Measurements from ENCODE around the gene CERS3.

CERS3 gene

DNA sequence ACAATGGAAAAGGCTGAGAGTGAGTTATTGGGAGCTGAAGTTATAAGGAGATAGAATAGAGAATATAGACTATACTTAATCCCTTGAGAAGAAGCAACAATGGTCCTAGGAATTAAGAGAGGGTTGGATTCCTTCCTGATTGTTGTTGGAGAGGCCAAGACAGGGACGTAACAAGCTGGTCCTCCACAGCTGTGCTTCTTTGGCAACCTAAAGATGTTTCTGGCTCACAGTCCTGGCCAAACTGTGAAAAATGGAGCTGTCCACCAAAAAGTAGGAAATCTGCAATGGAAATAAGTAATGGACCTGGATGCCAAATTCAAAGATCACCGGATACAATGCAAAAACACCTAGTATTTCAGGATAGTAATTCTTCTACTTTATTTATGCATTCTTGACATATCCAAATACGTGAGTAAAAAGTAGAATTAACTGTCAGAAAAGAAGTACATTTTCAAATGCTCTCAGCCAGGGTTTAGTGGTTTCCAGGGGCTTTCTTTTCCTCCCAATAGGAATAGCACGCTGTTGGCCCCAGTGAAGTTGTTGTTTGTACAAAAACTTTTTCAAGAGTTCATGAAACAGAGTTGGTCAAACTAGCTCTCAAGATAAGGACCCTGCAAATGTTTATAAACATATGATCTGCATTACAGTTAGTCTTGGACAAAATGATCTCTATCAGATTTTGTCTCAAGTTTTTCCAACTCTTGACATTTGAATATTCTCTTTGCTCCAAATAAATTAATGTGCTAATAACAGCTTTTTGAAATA lies 28.3 kb downstream of the CERS3 start:
- Histone ChIP-seq H3K9me3 (ENCODE audit: control insufficient read depth, low read depth, low read length) (no peaks in the 10 kb centered on the region), H3K4me1 (ENCODE audit: control insufficient read depth, low read depth, low read length) (no peaks in the 10 kb centered on the region), H3K27me3 (ENCODE audit: control insufficient read depth, insufficient read depth, low read length) (no peaks in the 10 kb centered on the region), H3K9ac (ENCODE audit: low read length) (no peak overlapping the region), H3K27ac (ENCODE audit: low read length) (no peak overlapping the region), H3K4me3 (ENCODE audit: low read length) (no peak overlapping the region), H3K36me3 (ENCODE audit: control insufficient read depth, low read depth, low read length) (no peaks in the 10 kb centered on the region)

DNA sequence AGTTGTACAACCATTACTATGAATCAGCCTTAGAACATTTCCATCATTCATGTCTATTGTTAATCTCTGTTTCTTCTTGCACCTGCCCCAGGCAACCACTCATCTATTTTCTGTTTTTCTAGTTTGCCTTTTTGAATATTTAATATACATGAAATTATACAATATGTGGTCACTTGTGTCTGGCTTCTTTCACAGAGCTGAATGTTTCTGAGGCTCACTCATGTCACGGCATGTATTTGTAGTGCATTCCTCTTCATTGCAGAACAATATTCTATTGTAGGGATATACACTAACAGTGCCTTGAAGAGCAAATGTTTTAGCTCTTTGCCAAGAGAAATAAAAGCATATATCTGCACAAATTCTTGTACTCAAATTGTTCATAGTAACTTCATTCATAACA lies 32.9 kb downstream of the CERS3 start:
- no peaks in the 10 kb centered on the region for H3K27me3 ChIP-seq (ENCODE audit: control insufficient read depth, insufficient read depth, low read length)
- no peaks in the 10 kb centered on the region for H3K4me1 ChIP-seq (ENCODE audit: control insufficient read depth, low read depth, low read length)
- H3K9me3 ChIP-seq (ENCODE audit: control insufficient read depth, low read depth, low read length), result no peaks in the 10 kb centered on the region
- H3K27ac ChIP-seq (ENCODE audit: low read length), result no peak overlapping the region
- H3K4me3 ChIP-seq (ENCODE audit: low read length), result no peak overlapping the region
- no peak overlapping the region for H3K9ac ChIP-seq (ENCODE audit: low read length)
- no peaks in the 10 kb centered on the region for H3K36me3 ChIP-seq (ENCODE audit: control insufficient read depth, low read depth, low read length)

DNA sequence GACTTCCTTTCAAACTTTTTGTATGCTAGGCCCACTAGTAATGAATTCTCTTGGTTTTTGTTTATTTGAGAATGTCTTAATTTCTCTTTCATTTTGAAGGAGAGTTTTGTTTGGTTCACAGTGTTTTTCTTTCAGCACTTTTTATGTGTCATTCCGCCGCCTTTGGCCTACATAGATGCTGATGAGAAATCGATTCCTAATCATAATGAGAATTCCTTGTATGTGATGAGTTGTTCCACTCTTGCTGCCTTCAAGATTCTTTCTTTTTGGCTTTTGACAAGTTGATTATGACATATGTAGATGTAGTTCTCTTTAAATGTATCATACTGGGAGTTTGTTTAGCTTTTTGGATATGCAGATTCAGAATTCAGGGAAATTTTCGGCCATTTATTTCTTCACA lies 35.5 kb downstream of the CERS3 start:
- no peaks in the 10 kb centered on the region for H3K9me3 ChIP-seq (ENCODE audit: control insufficient read depth, low read depth, low read length)
- no peak overlapping the region for H3K27ac ChIP-seq (ENCODE audit: low read length)
- H3K4me3 ChIP-seq (ENCODE audit: low read length), result no peak overlapping the region
- no peaks in the 10 kb centered on the region for H3K27me3 ChIP-seq (ENCODE audit: control insufficient read depth, insufficient read depth, low read length)
- no peak overlapping the region for H3K9ac ChIP-seq (ENCODE audit: low read length)
- H3K4me1 ChIP-seq (ENCODE audit: control insufficient read depth, low read depth, low read length), result no peaks in the 10 kb centered on the region
- H3K36me3 ChIP-seq (ENCODE audit: control insufficient read depth, low read depth, low read length), result no peaks in the 10 kb centered on the region

DNA sequence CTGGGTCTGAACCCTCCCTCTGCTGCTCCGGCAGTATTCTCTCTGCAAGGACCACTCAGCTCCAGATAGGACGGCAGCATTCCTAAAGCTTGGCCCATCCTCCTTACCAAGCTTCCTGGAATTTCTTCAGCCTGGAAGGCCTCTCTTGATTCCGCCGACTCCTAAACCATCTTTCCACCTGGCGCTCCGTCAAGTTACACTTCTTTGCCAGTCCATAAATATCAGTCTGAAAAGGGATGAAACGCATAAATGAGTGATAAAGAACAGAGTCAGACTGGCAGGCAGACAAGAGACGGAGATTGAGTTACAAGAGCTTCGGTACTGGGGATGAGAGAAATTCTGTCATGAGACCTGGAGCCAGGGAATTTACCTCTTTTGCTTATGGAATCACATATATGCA lies 44.3 kb downstream of the CERS3 start:
- Histone ChIP-seq H3K4me1 (ENCODE audit: control insufficient read depth, low read depth, low read length) (no peaks in the 10 kb centered on the region), H3K9me3 (ENCODE audit: control insufficient read depth, low read depth, low read length) (no peaks in the 10 kb centered on the region), H3K4me3 (ENCODE audit: low read length) (no peak overlapping the region), H3K36me3 (ENCODE audit: control insufficient read depth, low read depth, low read length) (no peaks in the 10 kb centered on the region), H3K27ac (ENCODE audit: low read length) (no peak overlapping the region), H3K9ac (ENCODE audit: low read length) (no peak overlapping the region), H3K27me3 (ENCODE audit: control insufficient read depth, insufficient read depth, low read length) (no peaks in the 10 kb centered on the region)

DNA sequence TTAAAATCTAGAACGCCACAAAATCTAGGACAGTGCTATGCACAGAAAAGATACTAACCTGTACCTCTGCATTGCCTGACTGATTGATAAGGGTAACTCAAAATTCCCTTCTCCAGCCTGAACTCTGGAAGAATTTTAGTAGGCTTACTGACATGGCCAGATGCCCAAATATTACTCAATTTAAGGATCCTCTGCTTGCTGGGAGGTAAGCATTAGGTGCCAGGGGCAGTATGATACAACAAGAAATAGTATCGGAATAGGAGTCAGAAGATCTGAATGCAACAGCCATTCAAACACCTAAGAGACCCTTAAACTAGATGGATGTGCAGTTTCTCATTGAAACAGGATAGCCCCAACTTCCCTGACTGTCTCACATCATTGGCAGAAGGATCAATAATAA lies 45.4 kb downstream of the CERS3 start:
- Histone ChIP-seq H3K36me3 (ENCODE audit: control insufficient read depth, low read depth, low read length) (no peaks in the 10 kb centered on the region), H3K4me3 (ENCODE audit: low read length) (no peak overlapping the region)

DNA sequence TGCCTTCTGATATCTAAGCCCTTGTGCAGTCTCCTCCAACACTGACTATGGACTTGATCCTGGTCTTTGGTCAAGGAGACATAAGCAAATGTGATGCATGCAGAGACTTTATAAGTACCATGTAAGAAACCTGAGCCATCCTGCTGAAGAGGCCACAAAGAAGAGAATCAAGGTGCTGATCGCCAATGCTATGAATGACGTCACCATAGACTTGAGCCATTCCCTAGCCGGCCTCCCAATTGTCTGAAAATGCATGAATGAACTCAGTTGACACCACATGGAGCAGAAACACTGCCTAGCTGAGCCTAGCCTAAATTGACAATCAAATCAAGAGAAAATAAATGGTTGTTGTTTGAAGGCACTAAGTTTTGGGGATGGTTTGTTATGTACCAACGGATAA lies 51.9 kb downstream of the CERS3 start:
- Histone ChIP-seq H3K4me1 (ENCODE audit: control insufficient read depth, low read depth, low read length) (no peaks in the 10 kb centered on the region), H3K27ac (ENCODE audit: low read length) (no peak overlapping the region), H3K9me3 (ENCODE audit: control insufficient read depth, low read depth, low read length) (peaks cover 5% of the 10 kb centered on the region), H3K4me3 (ENCODE audit: low read length) (no peak overlapping the region), H3K36me3 (ENCODE audit: control insufficient read depth, low read depth, low read length) (no peaks in the 10 kb centered on the region), H3K9ac (ENCODE audit: low read length) (no peak overlapping the region), H3K27me3 (ENCODE audit: control insufficient read depth, insufficient read depth, low read length) (no peaks in the 10 kb centered on the region)

More for the DNA sequence above, 45.4 kb downstream of the CERS3 start:
- Histone ChIP-seq H3K27me3 (ENCODE audit: control insufficient read depth, insufficient read depth, low read length) (no peaks in the 10 kb centered on the region), H3K9me3 (ENCODE audit: control insufficient read depth, low read depth, low read length) (peaks cover 5% of the 10 kb centered on the region), H3K4me1 (ENCODE audit: control insufficient read depth, low read depth, low read length) (no peaks in the 10 kb centered on the region), H3K9ac (ENCODE audit: low read length) (no peak overlapping the region), H3K27ac (ENCODE audit: low read length) (no peak overlapping the region)

DNA sequence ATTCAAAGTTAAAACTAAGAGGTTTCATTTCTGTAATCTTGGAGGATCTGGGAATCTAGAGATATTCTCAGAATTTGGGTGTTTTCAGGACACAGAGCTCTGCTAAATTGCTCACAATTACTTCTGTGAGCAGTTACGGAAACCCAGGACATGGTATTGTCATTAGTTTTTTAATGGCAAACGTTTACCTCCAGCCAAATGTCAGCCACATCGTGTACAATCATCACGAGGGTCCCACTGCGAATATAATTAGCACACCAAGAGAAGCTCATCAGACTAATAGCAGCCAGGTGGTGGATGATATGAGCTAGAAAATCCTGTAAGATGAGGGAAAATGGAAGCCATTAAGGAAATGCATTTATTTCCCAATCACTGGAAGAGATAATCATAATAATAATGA lies 56.0 kb downstream of the CERS3 start:
- Histone ChIP-seq H3K36me3 (ENCODE audit: control insufficient read depth, low read depth, low read length) (no peaks in the 10 kb centered on the region), H3K27ac (ENCODE audit: low read length) (no peak overlapping the region), H3K9me3 (ENCODE audit: control insufficient read depth, low read depth, low read length) (no peaks in the 10 kb centered on the region), H3K4me3 (ENCODE audit: low read length) (no peak overlapping the region), H3K27me3 (ENCODE audit: control insufficient read depth, insufficient read depth, low read length) (no peaks in the 10 kb centered on the region), H3K9ac (ENCODE audit: low read length) (no peak overlapping the region), H3K4me1 (ENCODE audit: control insufficient read depth, low read depth, low read length) (no peaks in the 10 kb centered on the region)

DNA sequence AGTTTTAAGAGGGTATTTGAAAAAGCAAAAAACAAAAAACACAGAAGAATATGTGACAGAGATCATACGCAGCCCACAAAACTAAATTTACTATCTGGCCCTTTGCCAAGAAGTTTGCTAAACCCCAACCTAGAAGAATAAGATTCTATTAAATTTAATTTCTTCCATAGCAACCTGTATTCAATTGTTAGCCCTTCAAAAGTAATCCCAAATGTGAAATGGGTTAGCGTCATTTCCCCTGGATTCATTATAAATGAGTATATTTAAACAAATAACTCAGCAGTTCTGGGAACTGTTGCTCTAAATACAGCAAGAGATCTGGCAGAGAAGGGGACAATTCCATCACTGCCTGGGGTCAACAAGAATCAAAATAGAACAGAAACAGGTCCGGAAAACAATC lies 56.8 kb downstream of the CERS3 start:
- no peaks in the 10 kb centered on the region for H3K36me3 ChIP-seq (ENCODE audit: control insufficient read depth, low read depth, low read length)
- H3K27me3 ChIP-seq (ENCODE audit: control insufficient read depth, insufficient read depth, low read length), result no peaks in the 10 kb centered on the region
- no peak overlapping the region for H3K27ac ChIP-seq (ENCODE audit: low read length)
- no peak overlapping the region for H3K9ac ChIP-seq (ENCODE audit: low read length)
- no peaks in the 10 kb centered on the region for H3K9me3 ChIP-seq (ENCODE audit: control insufficient read depth, low read depth, low read length)
- no peaks in the 10 kb centered on the region for H3K4me1 ChIP-seq (ENCODE audit: control insufficient read depth, low read depth, low read length)
- no peak overlapping the region for H3K4me3 ChIP-seq (ENCODE audit: low read length)

DNA sequence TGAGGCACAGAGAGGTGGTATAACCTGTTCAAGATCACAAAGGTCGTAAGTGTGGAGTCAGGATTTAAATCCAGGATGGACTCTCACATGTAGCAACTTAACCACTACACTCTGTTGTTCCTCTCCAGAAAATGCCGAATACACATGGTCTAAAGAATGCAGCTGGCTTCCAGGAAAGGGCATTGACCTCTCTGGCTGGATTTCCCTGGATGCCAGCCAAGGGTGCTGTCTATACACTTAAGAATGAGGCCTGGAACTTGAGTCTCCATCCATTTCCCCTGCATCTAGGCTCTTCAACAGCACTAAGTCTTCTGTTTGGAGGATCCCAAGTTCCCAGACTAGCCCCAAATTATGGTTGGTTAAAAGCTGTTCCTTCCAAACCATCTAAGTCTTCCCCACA lies 60.5 kb downstream of the CERS3 start:
- Histone ChIP-seq H3K4me3 (ENCODE audit: low read length) (no peak overlapping the region), H3K27ac (ENCODE audit: low read length) (no peak overlapping the region), H3K27me3 (ENCODE audit: control insufficient read depth, insufficient read depth, low read length) (no peaks in the 10 kb centered on the region), H3K9ac (ENCODE audit: low read length) (no peak overlapping the region), H3K36me3 (ENCODE audit: control insufficient read depth, low read depth, low read length) (no peaks in the 10 kb centered on the region), H3K9me3 (ENCODE audit: control insufficient read depth, low read depth, low read length) (no peaks in the 10 kb centered on the region), H3K4me1 (ENCODE audit: control insufficient read depth, low read depth, low read length) (peaks cover 2% of the 10 kb centered on the region)

DNA sequence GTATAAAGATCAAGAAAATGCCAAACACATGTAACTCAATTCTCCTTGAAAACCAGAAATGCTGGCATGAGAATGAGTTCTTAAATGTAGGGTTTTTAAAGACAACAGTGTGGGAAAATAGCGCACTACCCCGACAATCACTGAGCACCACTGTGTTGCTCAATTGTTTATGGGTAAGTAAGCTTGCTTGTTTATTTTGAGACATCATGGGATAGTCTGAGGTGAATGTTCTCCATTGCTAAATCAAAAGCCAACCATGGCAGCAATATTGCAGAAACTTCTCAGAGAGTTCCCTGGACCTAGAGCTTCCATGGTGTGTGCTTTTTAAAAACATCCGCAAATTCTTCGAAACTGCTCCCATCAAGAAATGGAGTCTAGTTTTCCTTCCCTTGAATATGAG lies 62.7 kb downstream of the CERS3 start:
- Histone ChIP-seq H3K9ac (ENCODE audit: low read length) (no peak overlapping the region), H3K27ac (ENCODE audit: low read length) (no peak overlapping the region), H3K36me3 (ENCODE audit: control insufficient read depth, low read depth, low read length) (no peaks in the 10 kb centered on the region), H3K27me3 (ENCODE audit: control insufficient read depth, insufficient read depth, low read length) (no peaks in the 10 kb centered on the region), H3K9me3 (ENCODE audit: control insufficient read depth, low read depth, low read length) (no peaks in the 10 kb centered on the region), H3K4me3 (ENCODE audit: low read length) (no peak overlapping the region), H3K4me1 (ENCODE audit: control insufficient read depth, low read depth, low read length) (peaks cover 8% of the 10 kb centered on the region)

DNA sequence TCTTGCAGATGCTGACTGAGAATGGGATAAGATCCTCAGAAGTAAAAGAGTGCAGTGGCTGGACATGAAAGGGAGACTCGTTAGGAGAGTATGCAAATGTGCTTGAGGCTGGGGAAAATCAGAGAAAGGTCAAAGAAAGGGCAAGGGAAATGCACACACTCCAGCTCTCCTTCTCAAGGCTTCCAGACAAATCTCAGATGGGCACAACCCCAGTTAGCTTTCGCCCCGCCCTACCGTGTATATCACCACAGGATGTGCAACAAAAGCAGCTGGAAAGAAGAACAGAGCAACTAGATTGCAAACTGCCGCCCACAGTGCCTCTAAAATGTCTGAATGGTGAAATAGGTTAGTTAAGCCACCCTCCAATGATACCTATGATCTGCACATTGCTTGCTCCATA lies 63.9 kb downstream of the CERS3 start:
- H3K4me1 ChIP-seq (ENCODE audit: control insufficient read depth, low read depth, low read length), result peaks cover 16% of the 10 kb centered on the region
- H3K9me3 ChIP-seq (ENCODE audit: control insufficient read depth, low read depth, low read length), result no peaks in the 10 kb centered on the region
- no peak overlapping the region for H3K27ac ChIP-seq (ENCODE audit: low read length)
- H3K4me3 ChIP-seq (ENCODE audit: low read length), result no peak overlapping the region
- no peak overlapping the region for H3K9ac ChIP-seq (ENCODE audit: low read length)
- H3K27me3 ChIP-seq (ENCODE audit: control insufficient read depth, insufficient read depth, low read length), result no peaks in the 10 kb centered on the region
- H3K36me3 ChIP-seq (ENCODE audit: control insufficient read depth, low read depth, low read length), result no peaks in the 10 kb centered on the region

DNA sequence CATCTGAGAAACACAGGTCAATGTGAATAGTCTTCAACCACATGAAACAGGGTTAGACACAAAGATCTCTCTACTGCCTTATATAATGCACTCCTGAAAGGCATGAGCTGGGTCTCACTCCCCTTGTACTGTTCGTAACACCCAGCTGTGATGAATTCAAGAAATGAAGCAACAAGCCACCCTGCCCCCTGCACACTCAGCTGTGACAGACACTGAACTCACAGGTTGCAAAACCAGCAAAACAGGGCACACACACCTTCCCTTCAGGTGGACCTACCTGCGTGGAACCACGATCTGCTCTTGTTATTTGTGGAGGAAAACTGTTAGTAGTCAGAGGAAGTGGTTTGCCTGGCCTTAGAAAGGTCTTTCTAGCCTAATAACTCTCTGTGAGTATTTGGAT lies 64.5 kb downstream of the CERS3 start:
- no peak overlapping the region for H3K9ac ChIP-seq (ENCODE audit: low read length)
- H3K27me3 ChIP-seq (ENCODE audit: control insufficient read depth, insufficient read depth, low read length), result no peaks in the 10 kb centered on the region
- H3K36me3 ChIP-seq (ENCODE audit: control insufficient read depth, low read depth, low read length), result no peaks in the 10 kb centered on the region
- peaks cover 16% of the 10 kb centered on the region for H3K4me1 ChIP-seq (ENCODE audit: control insufficient read depth, low read depth, low read length)
- H3K27ac ChIP-seq (ENCODE audit: low read length), result no peak overlapping the region
- no peak overlapping the region for H3K4me3 ChIP-seq (ENCODE audit: low read length)
- H3K9me3 ChIP-seq (ENCODE audit: control insufficient read depth, low read depth, low read length), result peaks cover 2% of the 10 kb centered on the region
